Suprapubic skin (tissue), 4 donors: ENCODE measurements around the gene RNF144B.

Source experiments
- POLR2A ChIP-seq, 2 donors: fragments of 450-650 bp; IDR thresholded peaks; one replicate each; pipeline ENCODE4 v1.6.1; 2017; ENCODE audit warnings: antibody characterized with exemption in 2 of 2, mild to moderate bottlenecking in 2 of 2, moderate library complexity in 2 of 2
- POLR2AphosphoS5 ChIP-seq, 3 donors: sonication (generic); formaldehyde crosslinking; IDR thresholded peaks; one replicate each; pipeline ENCODE4 v1.6.1; 2017; ENCODE audit warnings: antibody characterized with exemption in 3 of 3
- TF ChIP-seq, protein P1 (sequence below), 2 donors: fragments of 200-600 bp in 1 of 2; fragments of 450-650 bp in 1 of 2; sonication (generic) in 1 of 2; IDR thresholded peaks; one replicate each; pipeline ENCODE4 v1.5.1; 2016 to 2019; ENCODE audit warnings: antibody characterized with exemption in 2 of 2, mild to moderate bottlenecking in 1 of 2, moderate library complexity in 1 of 2

DNA sequence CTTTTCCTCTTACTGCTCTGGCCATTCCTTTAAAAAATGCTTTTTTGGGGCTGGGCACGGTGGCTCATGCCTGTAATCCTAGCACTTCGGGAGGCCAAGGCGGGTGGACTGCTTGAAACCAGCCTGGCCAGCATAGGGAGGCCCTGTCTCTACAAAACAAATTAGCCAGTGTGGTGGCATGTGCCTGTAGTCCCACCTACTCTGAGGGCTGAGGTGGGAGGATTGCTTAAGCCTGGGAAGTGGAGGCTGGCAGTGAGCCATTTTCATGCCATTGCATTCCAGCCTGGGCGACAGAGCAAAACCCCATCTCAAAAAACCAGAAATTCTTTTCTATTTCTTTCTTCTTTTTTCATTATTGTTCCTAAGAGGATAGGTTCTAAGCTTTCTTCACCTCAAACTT is 36.9 kb upstream of the RNF144B start:
- TF ChIP-seq, protein P1, sequence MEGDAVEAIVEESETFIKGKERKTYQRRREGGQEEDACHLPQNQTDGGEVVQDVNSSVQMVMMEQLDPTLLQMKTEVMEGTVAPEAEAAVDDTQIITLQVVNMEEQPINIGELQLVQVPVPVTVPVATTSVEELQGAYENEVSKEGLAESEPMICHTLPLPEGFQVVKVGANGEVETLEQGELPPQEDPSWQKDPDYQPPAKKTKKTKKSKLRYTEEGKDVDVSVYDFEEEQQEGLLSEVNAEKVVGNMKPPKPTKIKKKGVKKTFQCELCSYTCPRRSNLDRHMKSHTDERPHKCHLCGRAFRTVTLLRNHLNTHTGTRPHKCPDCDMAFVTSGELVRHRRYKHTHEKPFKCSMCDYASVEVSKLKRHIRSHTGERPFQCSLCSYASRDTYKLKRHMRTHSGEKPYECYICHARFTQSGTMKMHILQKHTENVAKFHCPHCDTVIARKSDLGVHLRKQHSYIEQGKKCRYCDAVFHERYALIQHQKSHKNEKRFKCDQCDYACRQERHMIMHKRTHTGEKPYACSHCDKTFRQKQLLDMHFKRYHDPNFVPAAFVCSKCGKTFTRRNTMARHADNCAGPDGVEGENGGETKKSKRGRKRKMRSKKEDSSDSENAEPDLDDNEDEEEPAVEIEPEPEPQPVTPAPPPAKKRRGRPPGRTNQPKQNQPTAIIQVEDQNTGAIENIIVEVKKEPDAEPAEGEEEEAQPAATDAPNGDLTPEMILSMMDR (IDR thresholded peaks at IDR 0.05), result no peak
- no peak for TF ChIP-seq POLR2AphosphoS5 (IDR thresholded peaks at IDR 0.05)
- TF ChIP-seq POLR2A (IDR thresholded peaks at IDR 0.05), result no peak
